Endothelial cell of umbilical vein (primary cell): ENCODE data around the gene CCDC28A. TPM values are rescaled to one million over a fixed set of nuclear protein-coding genes. Genes with fewer than 3 reads are reported as not detected.

Source experiments
- BruUV-seq: library from RNA; stranded (reverse); fragments of 400-500 nt; replicated peaks from 2 replicates; lab custom pipeline; 2021; lab: Mats Ljungman, UMichigan
- CTCF ChIA-PET: fragments of 300-600, 350-600 bp; sonication (Branson Sonifier 250); formaldehyde crosslinking; loops from one replicate; lab custom pipeline; 2021; ENCODE audit warnings: antibody characterized with exemption, inconsistent platforms; lab: Charles Lee
- POLR2A ChIA-PET: fragments of 300-600, 350-600 bp; sonication (Branson Sonifier 250); formaldehyde crosslinking; loops from one replicate; lab custom pipeline; 2021; ENCODE audit warnings: antibody characterized with exemption, inconsistent platforms; lab: Charles Lee
- DNase-seq: peaks from one replicate; pipeline ENCODE4 v3.0.0-alpha.2; 2011; ENCODE audit warnings: low read depth, low spot score
- FAIRE-seq: peaks from 2 replicates; lab custom pipeline; 2011; peaks lifted over from hg19 to GRCh38; lab: Jason Lieb, UNC
- H2AFZ ChIP-seq: 2 replicates; pipeline ENCODE4 v1.6.0; 2012; ENCODE audit warnings: low read depth, low read length, control low read depth, inconsistent platforms
- H3K27ac ChIP-seq: 2 replicates; pipeline ENCODE4 v1.5.1; 2011; ENCODE audit warnings: low read depth, mild to moderate bottlenecking, control low read depth, low read length, moderate library complexity; ENCODE audit not compliant: insufficient read depth
- H3K27me3 ChIP-seq, 2 experiments: 2 replicates each; pipeline versions ENCODE4 v1.6.0 to v1.6.1; 2011; ENCODE audit warnings: low read length in 2 of 2, mixed read lengths in 1 of 2; ENCODE audit not compliant: control insufficient read depth in 2 of 2, insufficient read depth in 2 of 2
- H3K36me3 ChIP-seq, 2 experiments: 2 replicates in 1 of 2; 3 replicates in 1 of 2; pipeline ENCODE4 v1.5.1; 2011; ENCODE audit warnings: low read length in 2 of 2, mild to moderate bottlenecking in 1 of 2, moderate library complexity in 1 of 2; ENCODE audit not compliant: control insufficient read depth in 2 of 2, insufficient read depth in 2 of 2; ENCODE audit errors: extremely low read depth in 1 of 2
- H3K4me1 ChIP-seq: 3 replicates; pipeline ENCODE4 v1.5.1; 2011; ENCODE audit warnings: mild to moderate bottlenecking, low read length; ENCODE audit not compliant: control insufficient read depth, insufficient read depth; ENCODE audit errors: extremely low read depth
- H3K4me2 ChIP-seq: 2 replicates; pipeline ENCODE4 v1.6.1; 2011; ENCODE audit warnings: low read length, control low read depth, mixed read lengths; ENCODE audit not compliant: insufficient read depth
- H3K4me3 ChIP-seq, 3 experiments: fragments of 200-600 bp in 1 of 3; sonication (generic), shearing (Covaris generic) in 1 of 3; replicated peaks in 1 of 3; 2 replicates each; pipeline ENCODE4 v1.5.1; 2011 to 2016; ENCODE audit warnings: control low read depth in 3 of 3, low read length in 3 of 3, mild to moderate bottlenecking in 2 of 3, inconsistent platforms in 1 of 3, low read depth in 1 of 3, moderate library complexity in 1 of 3; ENCODE audit not compliant: insufficient read depth in 1 of 3
- H3K79me2 ChIP-seq: 2 replicates; pipeline ENCODE4 v1.6.0; 2012; ENCODE audit warnings: low read length, inconsistent platforms; ENCODE audit not compliant: control insufficient read depth, insufficient read depth
- H3K9ac ChIP-seq: replicated peaks from 2 replicates; pipeline ENCODE3; 2011; ENCODE audit warnings: low read length, control low read depth; ENCODE audit not compliant: insufficient read depth; ENCODE audit errors: extremely low read depth
- H3K9me1 ChIP-seq: replicated peaks from 3 replicates; pipeline ENCODE4 v1.6.0; 2011; ENCODE audit warnings: mild to moderate bottlenecking, low read length; ENCODE audit not compliant: control insufficient read depth, insufficient read depth; ENCODE audit errors: extremely low read depth
- H3K9me3 ChIP-seq: replicated peaks from 2 replicates; pipeline ENCODE4 v1.5.1; 2012; ENCODE audit warnings: low read length, inconsistent platforms; ENCODE audit not compliant: control insufficient read depth, insufficient read depth
- H4K20me1 ChIP-seq: replicated peaks from 2 replicates; pipeline ENCODE3; 2011; ENCODE audit warnings: mild to moderate bottlenecking, low read length; ENCODE audit not compliant: control insufficient read depth, insufficient read depth; ENCODE audit errors: extremely low read depth
- CTCF ChIP-seq, 2 donors: IDR thresholded peaks; 1 replicate in 1 of 2; 2 replicates in 1 of 2; pipeline ENCODE4 v1.5.1; 2011; ENCODE audit warnings: low read length in 2 of 2, mild to moderate bottlenecking in 2 of 2, moderate library complexity in 2 of 2, control low read depth in 1 of 2, inconsistent platforms in 1 of 2, low read depth in 1 of 2; ENCODE audit not compliant: insufficient read depth in 1 of 2; ENCODE audit errors: extremely low read depth in 1 of 2
- EZH2 ChIP-seq: IDR thresholded peaks from 2 replicates; pipeline ENCODE4 v1.6.1; 2012; ENCODE audit warnings: borderline replicate concordance, low read depth, mild to moderate bottlenecking, moderate library complexity, low read length, inconsistent platforms; ENCODE audit not compliant: severe bottlenecking
- FOS ChIP-seq: IDR thresholded peaks from 2 replicates; pipeline ENCODE4 v1.6.1; 2011; ENCODE audit warnings: mild to moderate bottlenecking, low read length, moderate library complexity, borderline replicate concordance; ENCODE audit not compliant: insufficient read depth
- GATA2 ChIP-seq: IDR thresholded peaks from 2 replicates; pipeline ENCODE4 v1.7.0; 2011; ENCODE audit warnings: low read depth, mild to moderate bottlenecking, moderate library complexity, mixed read lengths, low read length; ENCODE audit not compliant: insufficient read length, insufficient read depth
- JUN ChIP-seq: IDR thresholded peaks from 2 replicates; pipeline ENCODE4 v1.6.1; 2011; ENCODE audit warnings: borderline replicate concordance, low read depth; ENCODE audit not compliant: insufficient read length, insufficient read depth
- MAX ChIP-seq: IDR thresholded peaks from 2 replicates; pipeline ENCODE4 v1.6.1; 2011; ENCODE audit not compliant: insufficient read depth, insufficient read length
- MYC ChIP-seq: IDR thresholded peaks from one replicate; pipeline ENCODE4 v1.6.1; 2011; ENCODE audit warnings: mild to moderate bottlenecking, low read depth, low read length
- POLR2A ChIP-seq: IDR thresholded peaks from 2 replicates; pipeline ENCODE4 v1.6.1; 2012; ENCODE audit warnings: low read depth, mild to moderate bottlenecking, control low read depth, low read length
- POLR2AphosphoS5 ChIP-seq: IDR thresholded peaks from 2 replicates; pipeline ENCODE4 v1.6.1; 2012; ENCODE audit warnings: low read depth, mild to moderate bottlenecking, control low read depth, low read length, moderate library complexity; ENCODE audit not compliant: insufficient read depth
- dilution Hi-C: fragments of 300-500 bp; cut with MboI; formaldehyde crosslinking; loops from one replicate; pipeline ENCODE4 v1.15.0; 2019; ENCODE audit warnings: low sequenced_read_pairs; ENCODE audit not compliant: extremely low pct_ligation_motif_present
- intact Hi-C: fragments of 100-400 bp; cut with micrococcal nuclease; formaldehyde crosslinking; loops from one replicate; pipeline ENCODE4 v1.10.0; 2022
- polyA plus RNA-seq, 4 experiments: library from polyadenylated mRNA; depleted of rRNA in 3 of 4; stranded (reverse) in 3 of 4; unstranded in 1 of 4; fragments of >200 nt; gene quantifications; 2 replicates each; pipeline versions ENCODE4 v1.2.1 to v1.2.3, GENCODE V29; 2011 to 2012; ENCODE audit warnings: missing spikeins in 1 of 4
- total RNA-seq: library from RNA; stranded (reverse); gene quantifications from 2 replicates; pipeline ENCODE4 v1.2.3, GENCODE V29; 2021

Gene CCDC28A
- total and polyA plus RNA-seq, 2 donors (not counting 3 experiments of a cell fraction or from before 2014, with no cell fraction given): 11.1 to 12.8 TPM

GRCh38 chr6:138833816-138834539, 60.4 kb downstream of the CCDC28A start:
- POLR2A ChIA-PET: no interaction called here
- Histone ChIP-seq H3K4me2 (no peak overlapping the region), H3K27ac (no peak overlapping the region), H4K20me1 (no peaks in the 10 kb centered on the region), H3K79me2 (no peaks in the 10 kb centered on the region), H3K9me3 (no peaks in the 10 kb centered on the region), H3K9me1 (no peaks in the 10 kb centered on the region), H3K9ac (no peak overlapping the region), H2AFZ (no peak overlapping the region), H3K4me3 (no peak overlapping the region), H3K27me3 (no peaks in the 10 kb centered on the region), H3K36me3 (no peaks in the 10 kb centered on the region), H3K4me1 (no peaks in the 10 kb centered on the region)
- no TSS peak for BruUV-seq
- intact Hi-C loops (no loop called here), dilution Hi-C loops (no loop called here)
- no peak for TF ChIP-seq GATA2
- TF ChIP-seq CTCF (IDR thresholded peaks at IDR 0.05; ENCODE audit: extremely low read depth in 1 of 2, insufficient read depth in 1 of 2, low read depth in 1 of 2, low read length in 2 of 2): no peak
- TF ChIP-seq POLR2A: no peak
- TF ChIP-seq JUN: no peak
- TF ChIP-seq MAX: no peak
- TF ChIP-seq FOS: no peak
- TF ChIP-seq POLR2AphosphoS5: no peak
- no peak for TF ChIP-seq EZH2
- no peak for TF ChIP-seq MYC
- DNase-seq (no peak), FAIRE-seq (no peak)
- CTCF ChIA-PET: interaction anchor here (1.8 kb wide), 1 partner anchor 18 kb away, joined by 7 read pairs; no protein-coding TSS in a partner anchor
